SU-DHL-6 (cell line): ENCODE results near the gene XIRP1.

Experiments used
- CTCF ChIP-seq: fragments of 200-600 bp; sonication (generic); IDR thresholded peaks from one replicate; pipeline ENCODE4 v1.5.1; 2017; ENCODE audit warnings: antibody characterized with exemption, mild to moderate bottlenecking, low read length, moderate library complexity; ENCODE audit not compliant: insufficient read depth, poor library complexity, severe bottlenecking
- EZH2phosphoT487 ChIP-seq: fragments of 200-600 bp; sonication (generic), shearing (Covaris generic); conservative IDR thresholded peaks from 2 replicates; pipeline ENCODE4 v1.6.1; 2018; ENCODE audit warnings: mild to moderate bottlenecking, antibody characterized with exemption, low read length, moderate library complexity, mixed read lengths

- TF ChIP-seq CTCF: no peak
- no peak for TF ChIP-seq EZH2phosphoT487
Observed at GRCh38 chr3:39216176-39216790, 23.9 kb upstream of the XIRP1 start.
